Muscle of back (tissue), 11 donors: Measurements from ENCODE around the gene MICAL3. TPM values are rescaled to one million over a fixed set of nuclear protein-coding genes. Genes with fewer than 3 reads are reported as not detected.

ENCODE experiments used
- DNase-seq, 3 donors: peaks; one replicate each; pipeline versions ENCODE4 v3.0.0 to v3.0.0-alpha.2; 2013
- polyA plus RNA-seq, 10 donors: library from polyadenylated mRNA; unstranded; fragments of 120-200 nt; gene quantifications; one replicate each; pipeline ENCODE4 v1.2.1, GENCODE V29; 2013; ENCODE audit not compliant: insufficient read length in 10 of 10

Gene MICAL3
- polyA plus RNA-seq, 10 donors = 24.8 to 49.3 (median 31.7) TPM

GRCh38 chr22:17930455-17931313, 93.7 kb downstream of the MICAL3 start:
- no peak for DNase-seq

- no peak for DNase-seq
These were observed 94.5 kb downstream of the MICAL3 start for GRCh38 chr22:17929909-17930308.

DNA sequence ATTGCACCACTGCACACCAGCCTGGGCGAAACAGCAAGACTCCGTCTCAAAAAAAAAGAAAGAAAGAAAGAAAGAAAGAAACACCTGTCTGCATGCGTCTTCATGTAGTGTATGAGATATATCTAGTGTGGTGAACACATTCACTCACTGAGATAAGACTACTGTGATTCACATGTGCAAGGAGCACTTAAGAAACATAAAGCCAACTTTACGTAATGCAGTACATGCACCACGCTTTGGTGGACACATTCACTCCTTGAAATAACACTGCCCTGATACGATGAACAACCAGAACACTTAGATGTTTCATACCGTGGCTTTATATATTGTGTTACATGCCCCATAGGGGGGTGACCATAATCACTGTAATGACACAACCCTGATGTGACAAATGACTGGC, 96.0 kb downstream of the MICAL3 start:
- no peak for DNase-seq

GRCh38 chr22:17927062-17927461, 97.3 kb downstream of the MICAL3 start:
- no peak for DNase-seq

DNA sequence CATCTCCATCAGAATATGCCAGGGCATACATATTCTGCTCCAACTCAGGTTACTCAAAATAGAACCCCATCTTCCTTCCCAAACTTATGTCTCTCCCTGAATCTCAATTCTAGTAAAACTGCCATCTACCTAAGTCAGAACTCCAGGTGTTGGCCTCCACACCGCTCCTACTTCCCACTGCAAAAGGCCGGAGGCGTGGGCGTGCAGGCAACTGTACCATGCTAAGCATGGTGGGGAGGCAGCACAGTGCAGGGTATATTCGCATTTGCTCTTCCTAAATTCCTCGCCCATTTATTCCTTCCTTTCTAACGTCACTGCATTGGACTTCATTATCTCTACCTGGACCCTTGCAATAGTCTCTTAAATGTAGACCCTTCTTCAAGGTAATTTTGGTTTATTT, 97.8 kb downstream of the MICAL3 start:
- DNase-seq = no peak

GRCh38 chr22:17925431-17925841, 98.9 kb downstream of the MICAL3 start:
- DNase-seq = peak in 1 of 3 donors; percentile 64

- no peak for DNase-seq
These were observed 99.5 kb downstream of the MICAL3 start for GRCh38 chr22:17924735-17925364.

DNA sequence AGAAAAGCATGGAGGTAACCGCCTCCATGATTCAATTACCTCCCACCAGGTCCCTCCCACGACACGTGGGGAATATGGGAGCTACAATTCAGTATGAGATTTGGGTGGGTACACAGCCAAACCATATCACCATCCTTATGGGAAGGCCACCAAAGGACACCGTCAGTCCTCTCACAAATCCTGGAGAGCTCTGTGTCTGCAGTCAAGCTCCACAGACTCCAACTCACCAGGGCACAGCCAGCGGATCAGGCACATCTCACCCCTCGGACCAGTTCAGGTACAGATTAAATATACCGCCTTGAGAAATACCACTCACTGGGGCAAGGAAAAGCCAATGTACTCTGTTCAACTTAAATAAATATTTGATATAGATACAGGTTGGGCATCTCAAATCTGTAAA, 100.3 kb downstream of the MICAL3 start:
- no peak for DNase-seq

- peak in 2 of 3 donors; percentile 60 to 63 for DNase-seq
These were observed 101.1 kb downstream of the MICAL3 start for GRCh38 chr22:17922925-17923903.

DNA sequence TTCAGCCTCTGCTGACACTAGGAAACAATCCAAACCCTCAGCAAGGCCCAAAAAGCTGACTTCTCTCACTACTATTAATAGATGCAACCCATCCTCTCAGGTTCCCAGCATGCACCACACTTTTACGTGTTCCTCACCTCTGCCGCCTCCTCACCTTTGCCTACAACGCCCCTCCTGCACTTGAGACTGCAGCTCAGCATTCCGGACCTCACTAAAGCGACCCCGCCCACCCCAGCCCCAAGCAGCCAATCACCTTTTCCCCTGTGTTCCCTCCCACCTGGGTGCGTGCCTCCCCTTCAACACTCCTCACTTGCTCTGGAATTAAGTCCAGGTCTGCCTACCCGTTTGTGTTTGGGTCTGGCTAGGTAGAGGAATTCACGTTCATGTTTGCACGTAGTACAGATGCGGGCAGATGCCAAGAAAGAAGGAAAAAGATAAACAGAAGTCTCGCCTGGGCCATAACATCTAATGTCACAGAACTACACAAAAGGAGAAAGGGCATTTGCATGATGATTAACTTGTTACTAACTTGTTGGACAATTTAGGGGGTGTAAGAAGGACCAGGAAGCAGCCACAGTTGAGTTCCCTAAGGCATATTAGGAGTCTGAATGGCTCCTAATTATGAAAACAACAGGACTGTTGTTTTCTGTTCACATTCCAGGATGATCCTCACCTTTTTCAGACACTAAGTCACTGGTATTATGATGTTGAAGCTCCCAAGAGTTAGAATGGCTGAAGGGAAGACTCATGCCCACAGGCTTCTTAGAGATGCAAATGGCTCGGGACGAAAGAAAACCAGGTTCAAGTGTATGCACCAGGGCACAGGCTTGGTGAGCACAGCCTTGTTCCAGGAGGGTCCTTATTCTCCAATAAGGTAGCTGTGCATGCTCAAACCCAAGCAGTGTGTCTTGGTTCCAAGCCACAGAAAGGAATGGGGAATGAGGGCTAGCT, 102.2 kb downstream of the MICAL3 start:
- DNase-seq = no peak

DNA sequence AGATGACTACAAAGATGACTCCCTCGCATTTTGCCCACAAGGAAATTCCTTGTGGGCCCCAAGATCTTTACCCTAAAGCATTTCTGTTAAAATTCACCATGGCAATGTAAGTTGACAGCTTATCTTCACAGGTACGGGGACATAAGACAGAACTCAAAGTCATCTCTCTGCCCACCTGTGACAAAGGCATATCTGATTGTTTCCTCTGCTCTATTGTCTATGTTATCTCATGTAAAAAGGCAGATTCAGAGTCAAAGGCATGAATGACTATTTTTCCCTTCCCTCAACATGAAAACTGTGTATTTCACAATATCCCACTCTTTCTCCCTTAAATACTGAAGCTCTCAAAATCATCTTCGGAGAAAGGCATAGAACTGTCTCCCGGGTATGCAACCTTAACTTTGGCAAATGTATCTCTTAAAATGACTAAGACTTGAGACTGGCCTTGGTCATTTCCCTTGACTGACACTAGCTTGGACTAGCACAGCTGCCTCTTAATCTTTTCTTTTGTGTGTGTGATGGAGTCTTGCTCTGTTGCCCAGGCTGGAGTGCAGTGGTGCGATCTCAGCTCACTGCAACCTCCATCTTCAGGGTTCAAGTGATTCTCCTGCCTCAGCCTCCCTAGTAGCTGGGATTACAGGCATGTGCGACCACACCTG, 103.2 kb downstream of the MICAL3 start:
- DNase-seq = no peak

- peak in 1 of 3 donors; percentile 71 for DNase-seq
These were observed 104.2 kb downstream of the MICAL3 start for GRCh38 chr22:17920145-17920605.

DNA sequence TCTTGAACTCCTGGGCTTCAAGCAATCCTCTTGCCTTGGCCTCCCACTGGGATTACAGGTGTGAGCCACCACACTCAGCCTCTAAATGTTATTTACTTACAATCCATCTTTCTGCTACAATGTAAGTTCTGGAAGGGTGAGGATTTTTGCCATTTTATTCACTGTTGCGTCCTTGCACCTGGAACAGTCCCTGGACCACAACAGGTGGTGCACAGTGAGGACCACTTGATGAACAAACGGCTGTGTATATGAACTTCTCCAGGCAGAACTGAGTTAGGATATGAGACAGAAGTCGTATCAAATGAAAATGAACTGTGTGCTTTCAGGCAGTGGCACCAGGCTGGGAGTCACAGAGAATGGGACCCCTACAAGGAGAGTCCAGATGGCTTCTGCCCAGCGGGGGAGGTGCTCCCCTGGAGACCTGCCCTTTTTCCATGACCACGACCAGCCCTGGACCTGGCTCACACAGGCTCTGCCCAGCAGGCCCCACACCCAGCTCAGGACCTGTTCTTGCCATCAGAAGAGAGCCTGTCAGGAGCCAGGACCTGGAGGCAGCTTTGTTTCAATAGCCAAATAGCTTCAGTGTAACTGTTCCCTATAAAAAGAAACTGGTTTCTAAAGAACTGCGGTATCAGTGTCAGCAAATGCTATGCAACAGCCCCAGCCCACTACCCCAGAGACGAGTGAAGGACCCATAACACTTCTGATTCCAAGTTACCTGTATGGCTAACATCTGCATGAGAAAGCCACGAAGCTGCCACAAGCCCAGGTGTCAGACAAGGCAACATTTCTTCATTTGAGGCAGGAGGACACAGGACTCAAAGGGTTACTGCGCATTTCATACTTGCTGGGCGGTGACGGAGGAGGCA, 104.9 kb downstream of the MICAL3 start:
- DNase-seq = no peak

GRCh38 chr22:17918840-17919239, 105.5 kb downstream of the MICAL3 start:
- no peak for DNase-seq

GRCh38 chr22:17917490-17917983, 106.8 kb downstream of the MICAL3 start:
- DNase-seq = no peak

GRCh38 chr22:17916226-17916889, 108.0 kb downstream of the MICAL3 start:
- no peak for DNase-seq

DNA sequence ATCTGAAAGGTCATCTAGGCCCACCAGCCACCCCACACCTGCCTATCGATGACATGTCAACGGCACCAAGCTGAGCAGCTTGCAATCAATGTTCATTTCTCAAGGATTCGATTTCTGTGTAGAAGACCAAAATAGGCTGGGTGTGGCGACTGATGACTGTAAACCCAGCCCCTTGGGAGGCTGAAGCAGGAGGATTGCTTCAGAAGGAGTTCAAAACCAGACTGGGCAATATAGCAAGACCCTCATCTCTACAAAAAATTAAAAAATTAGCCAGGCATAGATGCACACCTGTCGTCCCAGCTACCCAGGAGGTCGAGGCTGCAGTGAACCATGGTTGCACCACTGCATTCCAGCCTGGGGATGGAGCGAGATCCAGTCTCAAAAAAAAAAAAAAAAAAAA, 108.7 kb downstream of the MICAL3 start:
- no peak for DNase-seq

DNA sequence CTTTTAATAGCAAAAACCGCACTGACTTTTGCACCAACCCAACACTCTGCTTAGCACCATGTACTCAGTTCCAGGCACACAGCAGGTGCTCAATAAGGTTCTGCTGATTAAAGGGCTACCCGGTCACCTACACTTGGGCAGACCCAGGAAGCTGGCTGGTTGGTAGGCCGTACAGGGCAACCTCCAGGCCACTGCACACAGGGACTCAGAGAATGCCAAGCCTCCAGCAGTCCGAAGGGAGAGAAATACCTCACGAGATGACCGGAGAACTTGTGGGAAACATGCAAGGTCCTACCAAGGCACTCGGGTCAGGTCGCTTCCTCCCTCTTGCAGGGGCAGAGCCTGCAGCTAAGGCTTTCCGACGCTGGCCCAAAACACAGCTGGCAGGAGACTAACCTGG, 109.2 kb downstream of the MICAL3 start:
- no peak for DNase-seq
